K562 (cell line): ENCODE measurements around the gene CMIP.

ENCODE experiments used
- CTCF ChIP-seq, 3 experiments: IDR thresholded peaks in 2 of 3; conservative IDR thresholded peaks in 1 of 3; 2 replicates each; pipeline ENCODE4 v1.5.1; 2011 to 2012; ENCODE audit warnings: low read length in 3 of 3, mild to moderate bottlenecking in 3 of 3, control low read depth in 2 of 3, improper control_type of control experiment in 1 of 3, inconsistent platforms in 1 of 3, low read depth in 1 of 3, mixed read lengths in 1 of 3, moderate library complexity in 1 of 3; ENCODE audit not compliant: insufficient read depth in 2 of 3
- EGR1 ChIP-seq: fragments of 450-650 bp; conservative IDR thresholded peaks from 2 replicates; pipeline ENCODE4 v1.6.1; 2017; ENCODE audit warnings: mild to moderate bottlenecking
- FOXK1 ChIP-seq: sonication (generic); formaldehyde crosslinking; IDR thresholded peaks from 2 replicates; pipeline ENCODE4 v1.8.0; 2022; ENCODE audit warnings: missing genetic modification reagents, mild to moderate bottlenecking, borderline replicate concordance
- MAX ChIP-seq: sonication (generic); formaldehyde crosslinking; IDR thresholded peaks from 2 replicates; pipeline ENCODE4 v1.9.0; 2022; ENCODE audit warnings: mild to moderate bottlenecking, missing genetic modification reagents
- PTBP1 ChIP-seq: fragments of 200-400 bp; formaldehyde crosslinking; IDR thresholded peaks from 2 replicates; pipeline ENCODE4 v1.6.1; 2017; ENCODE audit warnings: low read depth, low read length
- TEAD1 ChIP-seq, 2 experiments: fragments of 450-650 bp in 1 of 2; sonication (generic) in 1 of 2; formaldehyde crosslinking; IDR thresholded peaks; 2 replicates each; pipeline versions ENCODE4 v1.4.0 to v1.8.0; 2020 to 2022; ENCODE audit warnings: mild to moderate bottlenecking in 2 of 2, missing genetic modification reagents in 1 of 2
- ZNF12 ChIP-seq: sonication (generic); formaldehyde crosslinking; IDR thresholded peaks from 2 replicates; pipeline ENCODE4 v1.4.0; 2020; ENCODE audit warnings: mild to moderate bottlenecking, missing genetic modification reagents
- ZNF512 ChIP-seq: IDR thresholded peaks from 2 replicates; pipeline ENCODE4 v1.6.1; 2016; ENCODE audit warnings: missing genetic modification characterization, missing compliant biosample characterization

GRCh38 chr16:81495321-81496234 is 51.0 kb downstream of the CMIP start:
- TF ChIP-seq FOXK1 (no peak), ZNF512 (no peak), PTBP1 (peak; percentile 85), EGR1 (peak; percentile 44), ZNF12 (CRISPR knock-in tag) (no peak), TEAD1 (CRISPR knock-in tag; IDR thresholded peaks at IDR 0.05) (peak; percentile 73 to 95), CTCF (IDR thresholded peaks at IDR 0.05 in 2 of 3, conservative IDR thresholded peaks at IDR 0.05 in 1 of 3; ENCODE audit: insufficient read depth in 2 of 3, low read depth in 1 of 3, low read length in 3 of 3) (peak in 2 of 3 experiments; percentile 15 to 37; a peak in 3 of 6 replicates), MAX (CRISPR knock-in tag) (peak; percentile 81)
